Cerebellar nuclear complex (tissue), 1 donor: Measurements from ENCODE around the gene TSPAN8.
"Not testable (repeated sequence)": the region's sequence is repeated elsewhere in the genome, so short reads cannot be mapped to it uniquely, and the experiment has no call there.

Experiments used
- DNase-seq, 2 experiments: peaks; one replicate each; lab custom pipeline; 2025; lab: John Stamatoyannopoulos, UW

Gene TSPAN8

DNA sequence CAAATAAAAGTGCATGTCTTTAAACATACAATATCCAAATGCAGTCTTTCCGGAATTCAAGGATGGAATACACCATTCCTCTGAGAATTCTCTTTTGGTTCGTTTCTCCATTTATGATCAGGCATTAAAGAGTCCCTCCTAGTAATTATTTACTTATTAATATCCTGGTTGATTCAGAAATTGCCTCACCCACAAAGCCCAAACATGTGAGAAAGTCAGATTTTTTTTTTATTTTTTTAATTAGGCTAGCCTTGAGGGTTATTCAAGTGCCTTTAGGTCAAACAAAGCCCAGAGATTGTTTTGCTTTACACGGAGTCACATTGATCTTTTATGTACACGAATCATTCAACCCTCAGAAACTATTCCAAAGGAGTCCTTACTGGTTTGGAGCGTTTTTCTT lies 6.4 kb upstream of the TSPAN8 start:
- no peak for DNase-seq

DNA sequence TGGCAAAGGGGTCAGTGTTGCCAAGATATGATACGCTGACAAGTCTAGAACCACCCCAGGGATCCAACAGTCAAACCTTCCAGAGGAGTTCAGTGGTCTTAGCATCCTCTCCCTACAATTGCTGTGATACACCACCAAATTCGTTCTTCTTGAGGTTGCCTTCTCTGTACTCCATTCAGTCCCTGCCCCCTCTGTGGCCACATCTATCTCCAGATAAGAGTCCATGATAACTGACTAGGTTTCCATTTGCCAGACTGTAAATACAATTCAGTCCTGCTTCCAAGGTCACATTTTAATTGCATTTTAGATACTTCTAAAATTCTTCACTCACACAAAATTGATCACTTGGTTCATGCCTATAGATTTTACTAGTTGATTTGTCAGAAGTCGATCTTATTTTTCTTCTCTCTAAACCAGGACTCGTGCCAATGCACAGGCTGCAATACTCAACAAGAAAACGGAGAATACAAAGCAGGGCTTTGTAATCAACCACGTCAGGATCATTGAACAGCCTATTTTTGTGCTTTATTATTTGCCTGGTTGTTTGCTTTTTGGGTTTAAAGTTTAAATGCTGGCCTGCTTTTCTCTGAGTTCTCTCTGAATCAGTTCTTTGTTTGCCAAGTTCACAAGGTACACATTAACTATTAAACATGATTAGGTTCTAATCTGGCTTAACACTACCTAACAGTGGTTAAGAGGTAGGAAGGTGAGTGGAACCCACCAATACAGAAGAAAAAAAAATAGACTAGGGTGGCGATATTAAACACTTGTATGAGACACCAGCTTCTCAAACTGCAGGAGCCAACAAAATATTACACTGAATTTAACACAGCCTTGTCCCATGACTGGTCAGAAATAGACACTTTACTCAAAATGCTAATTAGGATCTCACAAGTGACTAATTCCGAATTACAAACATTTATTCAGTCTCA lies 5.3 kb upstream of the TSPAN8 start:
- no peak for DNase-seq

DNA sequence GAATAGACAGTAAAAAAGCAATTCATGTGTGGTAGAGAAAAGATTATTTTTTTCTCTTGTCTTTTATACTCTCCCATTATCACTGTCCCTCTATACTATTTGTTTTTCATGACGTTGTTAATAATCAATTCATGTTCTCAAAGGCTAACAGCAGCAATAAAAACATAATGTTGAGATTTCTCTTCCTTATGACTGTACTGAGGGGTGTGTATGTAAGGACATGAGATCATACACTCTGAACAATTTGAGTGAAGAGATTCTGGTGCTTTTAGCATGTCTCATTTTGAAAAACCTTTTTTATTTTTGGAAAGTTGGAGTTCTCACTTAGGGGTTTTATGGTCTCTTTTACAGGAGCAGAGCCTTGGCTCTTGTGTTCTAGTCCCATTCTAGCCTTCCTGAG lies 3.8 kb upstream of the TSPAN8 start:
- no peak for DNase-seq

DNA sequence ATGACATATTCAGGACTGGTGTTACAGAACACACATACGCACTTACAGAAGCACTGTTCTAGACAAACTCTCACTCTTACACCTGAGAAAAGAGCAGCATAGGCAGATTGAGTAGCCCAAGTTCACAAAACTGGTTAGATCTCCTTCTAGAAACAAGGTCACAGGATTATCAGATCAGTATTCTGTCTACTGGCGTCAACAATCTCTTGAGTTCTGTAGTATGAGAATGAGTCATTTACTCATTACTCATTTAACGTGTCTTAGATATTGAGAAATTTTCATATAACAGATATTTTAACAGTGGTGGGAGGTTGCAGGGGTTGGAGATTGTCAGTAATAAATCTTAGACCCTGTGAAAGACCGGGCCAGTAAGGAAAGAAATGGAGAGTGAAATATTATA lies 2.8 kb upstream of the TSPAN8 start:
- no peak for DNase-seq

- no peak for DNase-seq
Observed at GRCh38 chr12:71159878-71160277, 2.1 kb upstream of the TSPAN8 start.

GRCh38 chr12:71159264-71159663 lies 1.5 kb upstream of the TSPAN8 start:
- DNase-seq, result no peak

DNA sequence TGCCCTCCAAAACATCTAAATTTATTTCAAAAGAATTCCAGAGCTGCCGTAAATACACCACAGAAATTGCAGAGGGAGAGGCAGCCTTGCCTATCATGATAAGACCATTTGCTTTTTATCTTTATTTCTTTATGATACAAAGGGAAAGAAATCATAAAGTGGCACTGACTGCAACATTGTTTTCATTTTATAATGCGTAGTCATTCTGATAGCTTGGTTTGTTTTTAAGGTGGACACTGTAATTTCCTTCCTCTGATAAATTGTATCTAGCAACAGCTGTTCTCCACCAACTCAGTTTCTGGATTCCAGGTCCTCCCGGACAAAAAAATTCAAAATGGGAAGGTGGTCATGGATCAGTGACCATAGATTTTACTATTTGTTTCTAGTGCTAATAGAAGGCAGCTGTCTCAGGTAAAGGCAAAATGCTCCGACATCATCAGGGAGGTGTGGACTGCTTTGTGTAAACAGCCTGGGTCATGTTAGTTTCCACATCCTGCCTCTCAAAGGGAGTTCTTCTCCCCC lies 623 bp upstream of the TSPAN8 start:
- no peak for DNase-seq

DNA sequence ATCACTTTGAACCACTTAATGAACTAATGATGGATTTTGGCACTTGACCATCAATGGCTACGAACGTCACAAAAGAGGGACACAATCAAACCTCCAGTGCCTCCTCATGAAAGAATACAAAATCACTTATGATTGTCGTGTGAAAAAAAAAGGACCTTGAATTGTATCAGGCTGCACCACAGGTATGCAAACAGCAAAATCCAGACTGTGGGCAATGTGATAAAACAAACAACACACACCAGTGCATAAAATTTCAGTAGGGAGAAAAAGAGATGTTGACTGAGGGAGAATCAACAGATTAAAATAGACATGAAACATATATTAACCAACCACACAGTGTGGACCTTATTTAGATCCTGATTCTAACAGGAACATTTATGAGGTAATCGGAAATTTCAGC lies 2.6 kb downstream of the TSPAN8 start:
- DNase-seq, result no peak

- DNase-seq, result no peak
Observed at GRCh38 chr12:71152851-71153250, 4.9 kb downstream of the TSPAN8 start.

DNA sequence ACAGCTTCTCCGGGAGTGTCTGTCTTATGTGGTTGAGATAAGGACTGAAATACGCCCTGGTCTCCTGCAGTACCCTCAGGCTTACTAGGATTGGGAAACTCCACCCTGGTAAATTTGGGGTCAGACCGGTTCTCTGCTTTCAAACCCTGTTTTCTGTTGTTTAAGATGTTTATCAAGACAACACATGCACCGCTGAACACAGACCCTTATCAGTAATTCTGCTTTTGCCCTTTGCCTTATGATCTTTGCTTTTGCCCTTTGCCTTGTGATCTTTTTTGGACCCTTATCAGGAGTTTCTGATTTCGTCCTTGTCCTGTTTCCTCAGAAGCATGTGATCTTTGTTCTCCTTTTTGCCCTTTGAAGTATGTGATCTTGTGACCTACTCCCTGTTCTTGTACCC lies 7.8 kb downstream of the TSPAN8 start:
- DNase-seq, result not testable (repeated sequence)

- no peak for DNase-seq
Observed at GRCh38 chr12:71144682-71145081, 13.1 kb downstream of the TSPAN8 start.

GRCh38 chr12:71142956-71143355 lies 14.8 kb downstream of the TSPAN8 start:
- no peak for DNase-seq

- no peak for DNase-seq
Observed at GRCh38 chr12:71142016-71142415, 15.8 kb downstream of the TSPAN8 start.

DNA sequence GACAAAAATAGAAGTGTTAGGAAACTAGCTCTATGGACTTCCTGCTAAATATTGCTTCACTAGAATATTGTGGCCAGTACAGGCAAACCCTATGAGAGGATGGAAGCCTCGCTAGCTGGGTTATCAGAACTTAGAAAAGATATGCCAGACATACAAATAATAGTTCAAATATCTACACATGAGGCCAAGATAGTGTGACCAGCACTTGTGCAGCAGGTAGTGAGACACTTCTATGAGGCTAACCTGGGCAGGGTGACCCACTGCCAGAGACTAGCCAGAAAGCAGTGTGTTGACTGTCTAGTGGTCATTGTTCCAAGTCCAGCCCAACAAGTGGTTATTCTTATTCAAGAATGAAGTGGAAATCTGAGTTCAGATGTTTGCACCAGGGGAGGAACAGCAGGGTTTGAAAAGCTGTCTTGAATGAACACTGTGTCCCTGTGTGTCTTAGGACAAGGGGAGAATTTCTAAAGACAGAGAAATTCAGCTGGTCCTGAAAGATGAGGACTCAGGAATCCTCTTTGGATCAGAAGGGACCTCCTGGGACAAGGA lies 16.3 kb downstream of the TSPAN8 start:
- DNase-seq, result no peak

DNA sequence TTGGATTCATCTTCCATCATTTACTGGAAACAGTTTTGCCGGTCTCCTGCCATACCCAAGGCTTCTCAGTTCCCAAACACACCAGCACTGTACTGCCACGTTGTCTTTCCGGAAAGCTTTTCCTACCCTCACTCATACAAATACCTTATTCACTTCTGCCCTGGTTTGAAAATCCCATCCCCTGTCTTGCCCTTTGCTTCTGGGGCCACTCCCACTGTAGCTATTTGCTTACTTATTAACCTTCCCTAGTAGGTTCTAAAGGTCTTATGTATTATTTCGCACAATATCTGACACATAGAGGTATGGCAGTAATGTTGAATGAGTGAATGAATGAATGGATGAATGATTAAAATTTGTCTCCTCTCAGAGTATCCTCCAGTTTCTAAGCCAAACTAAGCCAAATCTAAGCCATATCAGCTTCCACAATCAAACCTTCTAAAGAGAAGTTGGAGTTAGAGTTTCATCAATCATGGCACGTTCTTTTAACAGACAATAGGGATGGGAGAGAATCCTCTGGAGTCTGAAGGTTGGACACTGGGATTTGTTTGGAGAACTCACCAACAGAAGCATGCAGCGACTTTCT lies 18.6 kb downstream of the TSPAN8 start:
- DNase-seq, result no peak

DNA sequence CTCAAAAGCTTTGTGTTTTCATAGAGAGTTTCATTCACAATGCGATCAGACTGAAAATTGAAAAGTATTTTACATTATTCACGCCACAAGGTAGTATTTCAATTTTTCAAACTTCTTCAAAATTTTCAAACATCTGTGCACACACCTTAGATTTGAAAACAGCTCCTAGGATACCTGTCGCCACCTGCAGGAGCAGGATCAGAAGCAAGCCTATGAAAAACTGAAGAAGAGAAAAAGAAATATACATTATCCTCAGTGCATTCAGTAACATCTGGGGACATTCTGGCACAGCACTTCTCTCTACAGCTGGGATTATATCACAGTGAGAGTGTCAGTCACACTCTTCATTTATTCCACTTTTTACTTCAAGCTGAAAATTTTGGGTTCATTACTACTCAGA lies 19.8 kb downstream of the TSPAN8 start:
- DNase-seq, result no peak

- no peak for DNase-seq
Observed at GRCh38 chr12:71135812-71136176, 22.0 kb downstream of the TSPAN8 start.

- no peak for DNase-seq
Observed at GRCh38 chr12:71135077-71135811, 22.6 kb downstream of the TSPAN8 start.

- no peak for DNase-seq
Observed at GRCh38 chr12:71134405-71134804, 23.4 kb downstream of the TSPAN8 start.

- DNase-seq, result no peak
Observed at GRCh38 chr12:71130521-71131069, 27.2 kb downstream of the TSPAN8 start.

GRCh38 chr12:71129364-71129763 lies 28.4 kb downstream of the TSPAN8 start:
- no peak for DNase-seq

DNA sequence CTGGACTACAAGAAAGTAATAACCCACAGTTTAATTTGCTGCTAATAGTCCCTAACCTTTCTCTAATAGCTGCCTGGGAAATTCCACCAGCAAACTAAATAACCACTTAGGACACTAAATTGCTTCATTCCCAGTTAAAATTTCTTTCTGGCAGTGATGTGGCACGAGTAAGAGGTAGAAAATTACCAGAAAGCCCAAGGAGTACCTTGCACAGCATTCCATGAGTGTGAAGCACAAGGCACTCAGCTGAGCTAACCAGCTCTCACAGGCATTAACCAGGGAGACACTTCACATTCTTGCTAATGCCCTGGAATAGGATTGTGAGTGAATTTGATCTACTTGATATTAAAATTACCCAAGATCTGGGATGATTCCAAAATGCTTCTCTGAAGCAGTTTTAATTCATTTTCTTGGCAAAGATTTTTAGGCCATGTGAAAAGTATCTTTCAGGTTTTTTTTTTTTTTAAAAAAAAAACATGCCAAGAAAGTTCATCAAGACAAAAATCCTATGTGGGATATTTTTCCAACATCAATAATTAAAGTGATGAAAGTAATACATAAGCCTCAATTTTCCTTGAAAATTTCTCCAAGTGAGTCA lies 29.5 kb downstream of the TSPAN8 start:
- DNase-seq, result no peak
